ENCODE measurements around the gene FLAD1.

Gene FLAD1

GRCh38 chr1:154952664-154953063 lies 30.5 kb upstream of the FLAD1 start:
- Histone ChIP-seq H3K4me1 (ENCODE audit: control insufficient read depth in 1 of 2, insufficient read depth in 2 of 2, low read length in 2 of 2) (peaks cover 42 to 55% of the 10 kb centered on the region in 2 donors), H3K27ac (ENCODE audit: low read depth, low read length) (no peak overlapping the region)

DNA sequence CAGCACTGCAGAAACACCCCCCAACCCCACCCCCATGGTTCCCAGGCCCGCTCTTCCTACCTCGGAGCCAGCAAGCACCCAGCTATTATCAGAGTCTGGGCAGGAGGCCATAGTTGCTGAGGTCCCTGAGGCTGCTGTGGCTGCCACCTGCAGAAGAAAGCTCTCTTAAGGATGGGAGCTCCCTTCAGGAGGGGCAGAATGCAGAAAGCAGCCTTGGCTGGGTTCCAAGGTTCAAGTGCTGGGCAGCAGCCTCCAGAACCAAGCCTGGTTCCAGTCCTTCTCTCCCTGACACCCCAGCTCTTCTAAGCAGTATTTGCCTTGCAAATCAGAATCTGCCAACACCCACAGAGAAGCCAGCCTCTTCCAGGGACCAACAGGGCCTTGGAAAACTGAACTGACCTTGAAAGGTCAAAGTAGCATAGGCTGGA lies 29.5 kb upstream of the FLAD1 start:
- peaks cover 16 to 18% of the 10 kb centered on the region in 2 donors for H3K36me3 ChIP-seq (ENCODE audit: control insufficient read depth in 1 of 2, insufficient read depth in 2 of 2, low read length in 2 of 2)
- H3K27me3 ChIP-seq (ENCODE audit: control insufficient read depth in 1 of 2, insufficient read depth in 2 of 2, low read length in 2 of 2), result no peaks in the 10 kb centered on the region
- no peak overlapping the region for H3K9ac ChIP-seq (ENCODE audit: low read depth in 1 of 2, low read length in 2 of 2)
- peak overlapping the region; percentile 18 to 72 for H3K4me3 ChIP-seq (ENCODE audit: low read depth in 1 of 2, low read length in 2 of 2)
- peaks cover 42 to 55% of the 10 kb centered on the region in 2 donors for H3K4me1 ChIP-seq (ENCODE audit: control insufficient read depth in 1 of 2, insufficient read depth in 2 of 2, low read length in 2 of 2)
- H3K27ac ChIP-seq (ENCODE audit: low read depth, low read length), result no peak overlapping the region
- H3K9me3 ChIP-seq (ENCODE audit: control insufficient read depth in 1 of 2, low read length in 2 of 2), result no peaks in the 10 kb centered on the region

More at GRCh38 chr1:154952664-154953063, 30.5 kb upstream of the FLAD1 start:
- Histone ChIP-seq H3K9me3 (ENCODE audit: control insufficient read depth in 1 of 2, low read length in 2 of 2) (no peaks in the 10 kb centered on the region), H3K9ac (ENCODE audit: low read depth in 1 of 2, low read length in 2 of 2) (no peak overlapping the region), H3K36me3 (ENCODE audit: control insufficient read depth in 1 of 2, insufficient read depth in 2 of 2, low read length in 2 of 2) (peaks cover 12 to 22% of the 10 kb centered on the region in 2 donors), H3K27me3 (ENCODE audit: control insufficient read depth in 1 of 2, insufficient read depth in 2 of 2, low read length in 2 of 2) (no peaks in the 10 kb centered on the region), H3K4me3 (ENCODE audit: low read depth in 1 of 2, low read length in 2 of 2) (peak overlapping the region; percentile 3 to 18)

DNA sequence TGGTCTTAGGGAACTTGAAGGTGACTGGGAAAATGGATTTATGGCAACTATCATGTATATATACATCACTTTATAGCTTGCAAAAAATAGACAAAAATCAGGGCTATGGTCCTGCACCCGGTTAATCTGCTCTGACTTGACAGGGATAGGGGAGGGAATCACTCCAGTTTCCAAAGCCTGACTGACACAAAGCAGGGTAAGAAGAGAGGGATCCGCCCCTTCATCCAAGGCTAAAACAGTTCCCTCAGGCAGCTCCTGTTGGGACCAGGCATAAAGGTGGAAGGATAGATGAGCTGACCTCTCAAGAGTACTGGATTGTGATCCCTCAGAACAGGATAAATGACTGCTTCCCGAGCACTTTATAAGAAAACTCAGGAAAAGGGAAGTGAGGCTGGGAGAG lies 28.6 kb upstream of the FLAD1 start:
- Histone ChIP-seq H3K4me3 (ENCODE audit: low read depth in 1 of 2, low read length in 2 of 2) (peak overlapping the region; percentile 72 to 82), H3K27ac (ENCODE audit: low read depth, low read length) (no peak overlapping the region), H3K36me3 (ENCODE audit: control insufficient read depth in 1 of 2, insufficient read depth in 2 of 2, low read length in 2 of 2) (peaks cover 17 to 21% of the 10 kb centered on the region in 2 donors), H3K9me3 (ENCODE audit: control insufficient read depth in 1 of 2, low read length in 2 of 2) (no peaks in the 10 kb centered on the region), H3K9ac (ENCODE audit: low read depth in 1 of 2, low read length in 2 of 2) (peak overlapping the region; percentile 45 to 79), H3K4me1 (ENCODE audit: control insufficient read depth in 1 of 2, insufficient read depth in 2 of 2, low read length in 2 of 2) (peaks cover 42 to 55% of the 10 kb centered on the region in 2 donors), H3K27me3 (ENCODE audit: control insufficient read depth in 1 of 2, insufficient read depth in 2 of 2, low read length in 2 of 2) (no peaks in the 10 kb centered on the region)

GRCh38 chr1:154955039-154955717 lies 28.0 kb upstream of the FLAD1 start:
- Histone ChIP-seq H3K4me3 (ENCODE audit: low read depth in 1 of 2, low read length in 2 of 2) (peak overlapping the region; percentile 72 to 82), H3K9ac (ENCODE audit: low read depth in 1 of 2, low read length in 2 of 2) (peak overlapping the region; percentile 61 to 79), H3K4me1 (ENCODE audit: control insufficient read depth in 1 of 2, insufficient read depth in 2 of 2, low read length in 2 of 2) (peaks cover 42 to 57% of the 10 kb centered on the region in 2 donors), H3K27ac (ENCODE audit: low read depth, low read length) (peak overlapping the region; percentile 68), H3K27me3 (ENCODE audit: control insufficient read depth in 1 of 2, insufficient read depth in 2 of 2, low read length in 2 of 2) (no peaks in the 10 kb centered on the region), H3K36me3 (ENCODE audit: control insufficient read depth in 1 of 2, insufficient read depth in 2 of 2, low read length in 2 of 2) (peaks cover 17 to 24% of the 10 kb centered on the region in 2 donors), H3K9me3 (ENCODE audit: control insufficient read depth in 1 of 2, low read length in 2 of 2) (no peaks in the 10 kb centered on the region)

DNA sequence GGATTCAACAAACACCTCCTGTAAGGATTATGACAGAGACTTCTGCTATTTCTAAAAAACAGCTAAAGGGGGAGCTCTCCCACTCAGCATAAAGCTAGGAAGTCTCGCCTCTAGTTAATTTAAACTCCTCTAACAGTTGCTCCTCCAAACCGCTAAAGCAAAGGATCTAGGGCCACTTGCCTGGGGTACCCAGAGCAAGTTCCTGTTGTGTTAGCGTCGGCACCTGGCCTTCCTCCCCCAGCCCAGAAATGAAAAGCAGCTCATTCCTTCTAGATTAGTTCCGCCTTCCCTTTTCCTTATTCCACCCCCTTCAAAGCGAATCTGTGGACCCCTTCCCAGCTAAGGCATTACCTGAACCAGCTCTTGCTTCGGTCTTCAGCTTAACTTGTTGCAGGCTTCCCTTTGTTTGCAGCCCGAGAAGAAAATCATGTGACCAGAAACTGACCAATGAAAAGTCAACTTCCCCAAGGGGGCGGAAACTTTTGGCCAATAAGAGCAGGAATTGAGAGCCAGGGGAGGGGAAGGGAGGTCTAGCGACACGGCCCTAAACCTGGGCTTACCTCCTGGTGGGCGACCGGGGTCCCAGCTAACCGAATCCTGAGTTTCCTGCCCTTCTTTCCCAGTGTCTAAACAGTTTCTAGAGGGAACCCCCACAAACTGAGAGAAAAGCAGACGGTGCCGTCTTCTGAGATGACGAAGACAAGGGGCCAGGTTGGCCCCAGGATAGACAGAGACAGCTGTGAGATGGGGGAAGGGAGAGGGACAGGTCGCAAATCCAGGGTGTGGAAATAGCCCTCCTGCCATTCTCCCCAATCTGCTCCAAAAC lies 27.2 kb upstream of the FLAD1 start, which contains the start of gene PBXIP1:
Gene PBXIP1 (minus strand): TSS at position 382 of the 826 bp plus-strand sequence. CDS start 2,378 bp downstream, outside the sequence.
- H3K27me3 ChIP-seq (ENCODE audit: control insufficient read depth in 1 of 2, insufficient read depth in 2 of 2, low read length in 2 of 2), result no peaks in the 10 kb centered on the region
- H3K4me3 ChIP-seq (ENCODE audit: low read depth in 1 of 2, low read length in 2 of 2), result peak within 1 kb of the TSS; percentile 72 to 82
- H3K9ac ChIP-seq (ENCODE audit: low read depth in 1 of 2, low read length in 2 of 2), result peak within 1 kb of the TSS; percentile 61 to 79
- H3K9me3 ChIP-seq (ENCODE audit: control insufficient read depth in 1 of 2, low read length in 2 of 2), result no peaks in the 10 kb centered on the region
- peaks cover 49 to 59% of the 10 kb centered on the region in 2 donors for H3K4me1 ChIP-seq (ENCODE audit: control insufficient read depth in 1 of 2, insufficient read depth in 2 of 2, low read length in 2 of 2)
- peaks cover 10 to 17% of the 10 kb centered on the region in 2 donors for H3K36me3 ChIP-seq (ENCODE audit: control insufficient read depth in 1 of 2, insufficient read depth in 2 of 2, low read length in 2 of 2)
- peak within 1 kb of the TSS; percentile 68 for H3K27ac ChIP-seq (ENCODE audit: low read depth, low read length)

- H3K4me3 ChIP-seq (ENCODE audit: low read depth in 1 of 2, low read length in 2 of 2), result peak overlapping the region; percentile 72 to 82
- peaks cover 6 to 14% of the 10 kb centered on the region in 2 donors for H3K36me3 ChIP-seq (ENCODE audit: control insufficient read depth in 1 of 2, insufficient read depth in 2 of 2, low read length in 2 of 2)
- no peaks in the 10 kb centered on the region for H3K9me3 ChIP-seq (ENCODE audit: control insufficient read depth in 1 of 2, low read length in 2 of 2)
- H3K9ac ChIP-seq (ENCODE audit: low read depth in 1 of 2, low read length in 2 of 2), result peak overlapping the region; percentile 61 to 79
- no peak overlapping the region for H3K27ac ChIP-seq (ENCODE audit: low read depth, low read length)
- H3K27me3 ChIP-seq (ENCODE audit: control insufficient read depth in 1 of 2, insufficient read depth in 2 of 2, low read length in 2 of 2), result no peaks in the 10 kb centered on the region
- H3K4me1 ChIP-seq (ENCODE audit: control insufficient read depth in 1 of 2, insufficient read depth in 2 of 2, low read length in 2 of 2), result peaks cover 49 to 58% of the 10 kb centered on the region in 2 donors
Measured at GRCh38 chr1:154956544-154956941, 26.6 kb upstream of the FLAD1 start.

- Histone ChIP-seq H3K9me3 (ENCODE audit: control insufficient read depth in 1 of 2, low read length in 2 of 2) (no peaks in the 10 kb centered on the region), H3K4me3 (ENCODE audit: low read depth in 1 of 2, low read length in 2 of 2) (no peak overlapping the region), H3K9ac (ENCODE audit: low read depth in 1 of 2, low read length in 2 of 2) (peak overlapping the region in 1 of 2 donors; percentile 61), H3K27ac (ENCODE audit: low read depth, low read length) (no peak overlapping the region), H3K36me3 (ENCODE audit: control insufficient read depth in 1 of 2, insufficient read depth in 2 of 2, low read length in 2 of 2) (peaks cover 6 to 14% of the 10 kb centered on the region in 2 donors), H3K4me1 (ENCODE audit: control insufficient read depth in 1 of 2, insufficient read depth in 2 of 2, low read length in 2 of 2) (peaks cover 49 to 55% of the 10 kb centered on the region in 2 donors), H3K27me3 (ENCODE audit: control insufficient read depth in 1 of 2, insufficient read depth in 2 of 2, low read length in 2 of 2) (no peaks in the 10 kb centered on the region)
Measured at GRCh38 chr1:154957091-154957657, 26.0 kb upstream of the FLAD1 start.

DNA sequence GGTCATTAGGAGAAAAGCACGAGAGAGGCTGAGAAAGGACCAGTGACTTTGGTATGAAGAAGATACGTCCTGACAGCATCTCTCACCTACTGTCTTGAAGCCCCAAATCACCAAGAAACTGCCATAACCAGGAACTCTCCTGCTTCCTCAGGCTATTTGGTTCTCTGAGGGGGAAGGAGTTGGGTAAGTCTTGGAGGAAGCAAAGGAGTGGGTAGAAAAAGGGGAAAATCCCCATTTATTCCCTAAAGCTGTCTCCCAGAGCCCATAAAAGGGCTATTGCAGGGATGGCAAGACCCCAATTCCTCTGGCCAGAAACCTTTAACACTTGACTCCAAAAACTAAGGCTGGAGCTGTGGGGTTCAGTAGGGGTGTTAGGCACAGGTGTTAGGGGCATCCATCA lies 25.1 kb upstream of the FLAD1 start:
- H3K4me1 ChIP-seq (ENCODE audit: control insufficient read depth in 1 of 2, insufficient read depth in 2 of 2, low read length in 2 of 2), result peaks cover 44 to 56% of the 10 kb centered on the region in 2 donors
- H3K27ac ChIP-seq (ENCODE audit: low read depth, low read length), result no peak overlapping the region
- peaks cover 6 to 16% of the 10 kb centered on the region in 2 donors for H3K36me3 ChIP-seq (ENCODE audit: control insufficient read depth in 1 of 2, insufficient read depth in 2 of 2, low read length in 2 of 2)
- no peaks in the 10 kb centered on the region for H3K9me3 ChIP-seq (ENCODE audit: control insufficient read depth in 1 of 2, low read length in 2 of 2)
- no peak overlapping the region for H3K4me3 ChIP-seq (ENCODE audit: low read depth in 1 of 2, low read length in 2 of 2)
- no peak overlapping the region for H3K9ac ChIP-seq (ENCODE audit: low read depth in 1 of 2, low read length in 2 of 2)
- no peaks in the 10 kb centered on the region for H3K27me3 ChIP-seq (ENCODE audit: control insufficient read depth in 1 of 2, insufficient read depth in 2 of 2, low read length in 2 of 2)

- Histone ChIP-seq H3K4me3 (ENCODE audit: low read depth in 1 of 2, low read length in 2 of 2) (no peak overlapping the region), H3K9me3 (ENCODE audit: control insufficient read depth in 1 of 2, low read length in 2 of 2) (no peaks in the 10 kb centered on the region), H3K36me3 (ENCODE audit: control insufficient read depth in 1 of 2, insufficient read depth in 2 of 2, low read length in 2 of 2) (peaks cover 10 to 24% of the 10 kb centered on the region in 2 donors), H3K27ac (ENCODE audit: low read depth, low read length) (no peak overlapping the region), H3K4me1 (ENCODE audit: control insufficient read depth in 1 of 2, insufficient read depth in 2 of 2, low read length in 2 of 2) (peaks cover 36 to 52% of the 10 kb centered on the region in 2 donors), H3K9ac (ENCODE audit: low read depth in 1 of 2, low read length in 2 of 2) (no peak overlapping the region), H3K27me3 (ENCODE audit: control insufficient read depth in 1 of 2, insufficient read depth in 2 of 2, low read length in 2 of 2) (no peaks in the 10 kb centered on the region)
Measured at GRCh38 chr1:154958681-154959425, 24.3 kb upstream of the FLAD1 start.
